HG02970 (cell line): Measurements from ENCODE around the gene SULT1A4.
"Not testable (repeated sequence)": the region's sequence is repeated elsewhere in the genome, so short reads cannot be mapped to it uniquely, and the experiment has no call there.

Experiments
- ATAC-seq: cut with Tn5 transposase; IDR thresholded peaks from one replicate; pipeline ENCODE4 v1.9.1; 2021; ENCODE audit warnings: mild to moderate bottlenecking, moderate library complexity, moderate number of reproducible peaks; ENCODE audit not compliant: unreplicated experiment, low FRiP score

Gene SULT1A4

DNA sequence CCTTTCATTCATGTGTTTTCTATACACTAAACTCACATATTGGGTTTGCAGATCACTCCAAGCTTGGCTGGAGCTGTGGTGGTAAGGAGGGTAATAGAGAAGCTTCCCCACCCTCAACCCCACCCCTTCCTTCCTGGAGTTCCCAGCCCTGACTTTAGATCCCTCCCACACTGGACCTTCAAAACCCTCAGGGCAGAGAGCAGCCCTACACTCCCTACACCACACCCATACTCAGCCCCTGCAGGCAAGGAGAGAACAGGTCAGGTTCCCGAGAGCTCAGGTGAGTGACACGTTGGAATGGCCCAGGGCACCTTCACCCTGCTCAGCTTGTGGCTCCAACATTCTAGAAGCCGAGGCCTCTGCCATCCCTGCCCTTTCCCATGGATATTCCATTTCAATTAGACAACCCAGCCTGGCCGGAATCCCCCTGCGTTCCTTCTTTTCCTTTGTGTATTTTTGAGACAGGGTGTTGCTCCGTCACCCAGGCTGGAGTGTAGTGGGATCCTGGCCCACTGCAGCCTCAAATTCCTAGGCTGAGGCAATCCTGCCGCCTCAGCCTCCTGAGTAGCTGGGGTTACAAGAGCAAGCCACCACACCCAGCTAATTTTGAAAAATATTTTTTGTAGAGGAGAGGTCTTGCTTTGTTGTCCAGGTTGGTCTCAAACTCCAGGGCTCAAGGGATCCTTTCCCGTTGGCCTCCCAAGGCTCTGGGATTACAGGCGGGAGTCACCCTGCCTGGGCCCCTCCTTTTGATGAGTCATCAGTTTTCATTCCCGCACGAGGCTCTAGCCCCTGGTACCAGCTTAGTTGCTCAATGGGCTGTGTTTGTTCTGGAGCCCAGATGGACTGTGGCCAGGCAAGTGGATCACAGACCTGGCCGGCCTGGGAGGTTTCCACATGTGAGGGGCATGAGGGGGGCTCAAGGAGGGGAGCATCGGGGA is at the start of gene SULT1A4:
Gene SULT1A4 (plus strand): TSS at position 208 of the 941 bp plus-strand sequence. CDS start 1,473 bp downstream, outside the sequence.
- not testable (repeated sequence) for ATAC-seq

DNA sequence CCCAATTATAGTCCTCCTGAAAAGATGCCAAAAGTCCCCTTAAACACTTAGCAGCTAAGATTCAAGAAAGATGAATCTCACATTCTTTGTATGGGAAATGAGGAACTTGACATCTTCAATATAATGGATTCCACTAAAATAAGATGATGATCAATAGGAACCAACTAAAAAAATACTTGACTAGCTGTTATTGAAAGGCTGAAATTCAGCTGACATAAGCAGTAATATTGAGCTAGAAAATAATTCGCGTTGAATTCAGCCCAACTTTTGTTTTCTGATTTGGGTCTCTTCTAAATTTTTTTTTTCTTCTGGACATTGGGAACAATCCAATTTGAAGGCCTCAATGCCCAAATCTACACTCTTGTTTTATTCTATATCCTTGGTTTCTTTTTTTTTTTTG is 36.1 kb upstream of the SULT1A4 start:
- not testable (repeated sequence) for ATAC-seq

GRCh38 chr16:29425390-29425789 is 34.3 kb upstream of the SULT1A4 start:
- ATAC-seq: not testable (repeated sequence)

GRCh38 chr16:29453754-29454153 is 6.0 kb upstream of the SULT1A4 start:
- ATAC-seq: peak; percentile 15

GRCh38 chr16:29454269-29454668 is 5.4 kb upstream of the SULT1A4 start, which contains the start of the genes BOLA2 and SLX1B:
Gene BOLA2 (minus strand): TSS chr16:29454351. CDS start chr16:29454253, 98 bp downstream.
Gene SLX1B (plus strand): TSS chr16:29454533.
- peak; percentile 83 for ATAC-seq

DNA sequence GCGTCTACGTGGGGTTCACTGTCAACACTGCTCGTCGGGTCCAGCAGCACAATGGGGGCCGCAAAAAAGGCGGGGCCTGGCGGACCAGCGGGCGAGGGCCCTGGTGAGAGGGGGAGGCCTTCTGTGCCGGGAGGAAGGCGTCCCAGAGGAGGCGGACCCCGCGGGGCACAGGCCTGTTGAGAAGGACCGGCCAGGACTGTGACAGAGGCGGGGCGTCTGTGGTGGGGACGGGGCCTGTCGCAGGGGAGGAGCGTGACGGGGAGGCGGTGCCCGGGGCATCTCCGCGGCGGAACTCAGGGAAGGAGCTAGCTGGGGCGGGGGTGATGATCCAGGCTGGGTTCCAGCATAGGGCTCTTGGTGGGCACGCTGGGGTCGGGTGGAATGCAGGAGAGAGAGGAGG is 4.9 kb upstream of the SULT1A4 start:
- peak; percentile 43 for ATAC-seq

- not testable (repeated sequence) for ATAC-seq
These were observed 2.1 kb upstream of the SULT1A4 start for GRCh38 chr16:29457660-29458059.

GRCh38 chr16:29460647-29461030 is 926 bp downstream of the SULT1A4 start:
- ATAC-seq: not testable (repeated sequence)

- not testable (repeated sequence) for ATAC-seq
These were observed 6.5 kb downstream of the SULT1A4 start for GRCh38 chr16:29465985-29466824.

DNA sequence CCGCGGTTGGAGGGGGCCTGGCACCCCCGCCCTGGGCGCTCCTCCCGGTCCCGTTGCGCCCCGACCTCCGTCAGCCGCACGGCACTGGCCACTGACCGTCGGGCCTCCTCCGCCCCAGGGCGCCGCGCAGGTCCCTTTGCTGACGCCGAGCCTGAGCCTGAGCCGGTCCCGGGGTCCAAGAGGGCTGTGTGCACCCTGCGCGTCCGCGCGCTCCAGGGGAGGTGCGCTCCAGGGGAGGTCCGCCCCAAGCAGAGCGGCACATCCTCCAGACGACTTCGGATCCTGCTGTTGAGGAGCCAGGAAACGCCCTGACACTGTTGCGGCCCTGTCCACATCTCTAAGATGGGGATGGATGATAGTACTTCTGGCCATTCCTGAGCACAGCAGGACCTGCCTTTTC is 7.2 kb downstream of the SULT1A4 start:
- not testable (repeated sequence) for ATAC-seq

DNA sequence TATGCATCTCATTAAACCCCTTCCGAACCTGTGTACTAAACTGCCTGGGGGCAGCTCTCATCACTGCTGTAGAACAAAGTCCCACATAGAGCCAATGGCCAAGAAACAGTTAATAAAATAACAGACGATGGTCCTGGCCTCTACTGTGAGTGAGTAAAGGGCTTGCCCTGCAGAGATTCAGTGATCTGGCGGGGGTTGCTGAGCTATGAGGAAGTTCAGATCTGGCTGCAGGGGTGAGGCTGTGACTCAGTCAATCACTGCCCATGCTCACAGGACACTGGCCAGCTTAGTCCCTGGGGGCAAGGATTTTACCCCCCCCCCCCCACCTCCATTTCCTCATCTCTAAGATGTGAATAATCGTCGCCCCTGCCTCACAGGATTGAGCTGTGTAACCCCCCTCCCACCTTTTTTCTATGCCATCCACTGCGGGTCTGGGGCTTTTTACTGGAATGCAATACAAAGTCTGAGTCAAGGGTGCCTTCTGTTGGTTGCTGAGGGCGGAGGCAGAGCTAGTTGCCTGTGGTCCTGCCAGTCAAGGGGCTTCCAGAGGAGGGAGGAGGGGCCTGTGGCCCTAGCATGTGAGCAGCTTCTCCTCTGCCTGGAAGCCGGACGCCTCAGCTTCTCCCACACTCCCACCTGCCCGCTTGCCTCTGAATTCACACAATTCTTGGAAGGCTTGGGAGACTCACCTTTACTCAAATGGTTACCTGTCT is 8.1 kb downstream of the SULT1A4 start:
- not testable (repeated sequence) for ATAC-seq

DNA sequence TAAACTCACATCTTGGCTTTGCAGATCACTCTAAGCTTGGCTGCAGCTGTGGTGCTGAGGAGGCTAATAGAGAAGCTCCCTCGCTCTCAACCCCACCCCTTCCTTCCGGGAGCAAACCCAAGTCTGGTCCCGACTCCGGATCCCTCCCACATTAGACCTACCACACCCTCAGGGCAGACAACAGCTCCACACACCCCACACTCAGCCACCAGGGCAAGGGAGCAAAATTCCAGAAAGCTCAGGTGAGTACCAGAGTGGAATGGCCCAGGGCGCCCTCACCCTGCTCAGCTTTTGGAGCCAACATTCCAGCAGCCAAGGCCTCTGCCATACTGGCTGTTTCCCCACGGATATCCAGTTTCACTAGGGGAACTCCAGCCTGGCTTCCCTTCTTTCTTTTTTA is 9.9 kb downstream of the SULT1A4 start:
- ATAC-seq: not testable (repeated sequence)

DNA sequence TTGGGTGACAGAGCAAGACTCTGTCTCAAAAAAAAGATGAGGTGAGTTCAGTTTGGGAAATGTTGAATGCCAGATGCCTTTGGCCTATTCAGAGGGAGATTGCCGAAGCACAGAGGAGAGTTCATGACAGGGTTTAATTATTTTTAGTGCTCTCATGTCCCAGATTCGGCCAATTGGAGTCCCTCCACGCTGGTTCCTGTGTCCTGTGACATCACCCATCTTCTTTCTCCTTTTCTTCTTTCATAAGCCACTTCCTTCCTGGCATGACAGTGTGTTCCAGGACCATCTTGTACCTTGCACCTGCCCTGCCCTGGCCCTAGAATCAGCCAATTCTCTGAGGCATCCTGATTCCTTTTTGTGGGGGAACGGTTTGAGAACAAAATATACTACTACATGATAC is 12.4 kb downstream of the SULT1A4 start:
- ATAC-seq: not testable (repeated sequence)

DNA sequence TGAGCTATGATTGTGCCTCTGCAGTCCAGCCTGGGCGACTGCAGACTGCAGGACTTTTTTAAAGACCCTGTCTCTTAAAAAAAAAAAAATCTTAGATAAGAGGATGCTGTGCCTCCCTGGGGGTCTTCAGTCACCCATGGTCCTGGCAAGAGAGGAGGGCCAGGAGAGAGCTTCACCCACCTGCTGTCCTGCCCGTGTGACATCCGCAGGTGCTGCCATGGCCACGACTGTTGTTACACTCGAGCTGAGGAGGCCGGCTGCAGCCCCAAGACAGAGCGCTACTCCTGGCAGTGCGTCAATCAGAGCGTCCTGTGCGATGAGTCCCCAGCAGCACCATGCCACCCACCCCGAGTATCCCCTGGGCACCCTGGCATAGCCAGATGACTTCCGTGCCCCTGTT is 22.6 kb downstream of the SULT1A4 start:
- ATAC-seq: not testable (repeated sequence)

GRCh38 chr16:29506308-29506707 is 46.6 kb downstream of the SULT1A4 start, which contains the start of gene NPIPB12:
Gene NPIPB12 (minus strand): TSS chr16:29506408.
- ATAC-seq: not testable (repeated sequence)
